ENCODE measurements around the gene DOCK1.
"Not testable (repeated sequence)": the region's sequence is repeated elsewhere in the genome, so short reads cannot be mapped to it uniquely, and the experiment has no call there.

The DOCK1 gene

GRCh38 chr10:126926568-126926967 is 21.3 kb downstream of the DOCK1 start:
- ATAC-seq = no peak
- DNase-seq = no peak

- DNase-seq (no peak), ATAC-seq (no peak)
Observed at GRCh38 chr10:126927799-126928198, 22.6 kb downstream of the DOCK1 start.

GRCh38 chr10:126928274-126928673 is 23.0 kb downstream of the DOCK1 start:
- ATAC-seq = no peak
- no peak for DNase-seq

- ATAC-seq (no peak), DNase-seq (no peak)
Observed at GRCh38 chr10:126929391-126929790, 24.2 kb downstream of the DOCK1 start.

GRCh38 chr10:126930131-126930882 is 25.1 kb downstream of the DOCK1 start:
- ATAC-seq = no peak
- DNase-seq = no peak

- ATAC-seq (no peak), DNase-seq (no peak)
Observed at GRCh38 chr10:126930883-126931503, 25.8 kb downstream of the DOCK1 start.

GRCh38 chr10:126931544-126931943 is 26.3 kb downstream of the DOCK1 start:
- DNase-seq (no peak), ATAC-seq (no peak)

- ATAC-seq (no peak), DNase-seq (no peak)
Observed at GRCh38 chr10:126932516-126932915, 27.3 kb downstream of the DOCK1 start.

GRCh38 chr10:126933116-126933515 is 27.9 kb downstream of the DOCK1 start:
- DNase-seq (no peak), ATAC-seq (no peak)

GRCh38 chr10:126935263-126935946 is 30.2 kb downstream of the DOCK1 start:
- no peak for ATAC-seq
- DNase-seq = no peak

- ATAC-seq = no peak
- no peak for DNase-seq
Observed at GRCh38 chr10:126937026-126937425, 31.8 kb downstream of the DOCK1 start.

GRCh38 chr10:126938121-126938520 is 32.9 kb downstream of the DOCK1 start:
- ATAC-seq, DNase-seq: not testable (repeated sequence)

- no peak for ATAC-seq
- no peak for DNase-seq
Observed at GRCh38 chr10:126939706-126940105, 34.5 kb downstream of the DOCK1 start.

GRCh38 chr10:126940670-126941310 is 35.6 kb downstream of the DOCK1 start:
- DNase-seq = no peak
- ATAC-seq = no peak

GRCh38 chr10:126944191-126944590 is 39.0 kb downstream of the DOCK1 start:
- ATAC-seq (no peak), DNase-seq (no peak)

GRCh38 chr10:126945351-126946030 is 40.3 kb downstream of the DOCK1 start:
- DNase-seq (no peak), ATAC-seq (no peak)

GRCh38 chr10:126946746-126947145 is 41.5 kb downstream of the DOCK1 start:
- no peak for ATAC-seq
- no peak for DNase-seq

- no peak for ATAC-seq
- no peak for DNase-seq
Observed at GRCh38 chr10:126948355-126949160, 43.3 kb downstream of the DOCK1 start.

- no peak for ATAC-seq
- DNase-seq = no peak
Observed at GRCh38 chr10:126949161-126949503, 43.9 kb downstream of the DOCK1 start.

GRCh38 chr10:126950401-126951105 is 45.3 kb downstream of the DOCK1 start:
- no peak for DNase-seq
- ATAC-seq = no peak

- ATAC-seq (no peak), DNase-seq (no peak)
Observed at GRCh38 chr10:126953886-126954285, 48.7 kb downstream of the DOCK1 start.
